Measurements from ENCODE around the gene NPR3. TPM values are rescaled to one million over a fixed set of nuclear protein-coding genes. Genes with fewer than 3 reads are reported as not detected.
A peak's percentile ranks its signal among the peaks of the same experiment; 100 is the strongest.

NPR3 gene
- total and polyA plus RNA-seq, 2 experiments from 2014 or later, result 0.07 to 0.15 TPM

DNA sequence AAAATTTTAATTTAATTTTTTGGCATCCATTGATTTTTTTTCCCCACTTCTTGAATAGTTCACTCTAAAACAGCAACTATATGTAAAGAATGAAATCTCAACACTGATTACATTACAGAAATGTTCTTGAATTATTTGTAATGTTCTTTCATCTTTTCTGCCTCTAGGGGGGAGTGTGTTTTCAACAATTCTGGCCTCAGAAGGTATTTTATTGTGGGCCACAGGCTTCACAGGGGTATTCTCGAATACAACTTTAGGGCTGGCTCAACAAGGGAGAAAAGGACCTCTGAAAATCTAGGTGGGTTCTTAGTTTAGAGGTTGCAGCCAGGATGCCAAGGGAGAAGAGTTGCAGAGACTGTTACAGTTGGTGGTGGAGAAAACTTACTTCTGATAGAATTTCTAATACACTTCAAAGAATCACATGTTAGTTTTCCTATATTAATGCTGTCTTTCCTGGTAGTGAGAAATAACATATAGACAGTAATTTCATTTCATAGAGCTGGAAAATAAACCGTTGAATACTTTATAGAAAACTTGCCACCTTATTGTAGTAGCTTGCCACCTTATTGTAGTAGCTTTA, 3.6 kb upstream of the NPR3 start:
- H3K27me3 Mint-ChIP-seq (ENCODE audit: insufficient read depth, low read depth, poor library complexity), result peaks cover 48% of the 10 kb centered on the region
- Histone ChIP-seq H3K4me1 (ENCODE audit: insufficient read depth) (peaks cover 19% of the 10 kb centered on the region), H3K4me3 (no peak overlapping the region), H3K27me3 (ENCODE audit: insufficient read depth) (peaks cover 50% of the 10 kb centered on the region), H3K4me2 (no peak overlapping the region), H2AFZ (no peak overlapping the region), H3K36me3 (ENCODE audit: insufficient read depth) (no peaks in the 10 kb centered on the region), H3K79me2 (replicated peaks; ENCODE audit: insufficient read depth) (no peaks in the 10 kb centered on the region), H3K27ac (ENCODE audit: low read depth) (no peak overlapping the region), H4K20me1 (replicated peaks; ENCODE audit: insufficient read depth) (no peaks in the 10 kb centered on the region), H3K9me2 (ENCODE audit: insufficient read depth) (0 out of 2 replicates have a peak, but pooled peaks cover 3% of the 10 kb centered on the region), H3F3A (replicated peaks; ENCODE audit: low read depth) (no peaks in the 10 kb centered on the region)
- no peaks in the 10 kb centered on the region for H3K36me3 Mint-ChIP-seq (ENCODE audit: low read depth)
- no peak overlapping the region for H3K27ac Mint-ChIP-seq
- H3K4me1 Mint-ChIP-seq, result peaks cover 22% of the 10 kb centered on the region
- DNase-seq (ENCODE audit: low spot score) (peak; percentile 74), ATAC-seq (no peak)
- no peak overlapping the region for H3K4me3 Mint-ChIP-seq
- TF ChIP-seq ZNF331 (CRISPR knock-in tag; IDR thresholded peaks at IDR 0.05; ENCODE audit: low read depth), result no peak
- TF ChIP-seq STAT1 (IDR thresholded peaks at IDR 0.05; ENCODE audit: unreplicated experiment), result no peak
- no peak for TF ChIP-seq CREB1 (CRISPR knock-in tag; IDR thresholded peaks at IDR 0.05; ENCODE audit: low read depth)
- TF ChIP-seq, protein P1, sequence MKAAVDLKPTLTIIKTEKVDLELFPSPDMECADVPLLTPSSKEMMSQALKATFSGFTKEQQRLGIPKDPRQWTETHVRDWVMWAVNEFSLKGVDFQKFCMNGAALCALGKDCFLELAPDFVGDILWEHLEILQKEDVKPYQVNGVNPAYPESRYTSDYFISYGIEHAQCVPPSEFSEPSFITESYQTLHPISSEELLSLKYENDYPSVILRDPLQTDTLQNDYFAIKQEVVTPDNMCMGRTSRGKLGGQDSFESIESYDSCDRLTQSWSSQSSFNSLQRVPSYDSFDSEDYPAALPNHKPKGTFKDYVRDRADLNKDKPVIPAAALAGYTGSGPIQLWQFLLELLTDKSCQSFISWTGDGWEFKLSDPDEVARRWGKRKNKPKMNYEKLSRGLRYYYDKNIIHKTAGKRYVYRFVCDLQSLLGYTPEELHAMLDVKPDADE (IDR thresholded peaks at IDR 0.05), result no peak
- TF ChIP-seq, protein P2, sequence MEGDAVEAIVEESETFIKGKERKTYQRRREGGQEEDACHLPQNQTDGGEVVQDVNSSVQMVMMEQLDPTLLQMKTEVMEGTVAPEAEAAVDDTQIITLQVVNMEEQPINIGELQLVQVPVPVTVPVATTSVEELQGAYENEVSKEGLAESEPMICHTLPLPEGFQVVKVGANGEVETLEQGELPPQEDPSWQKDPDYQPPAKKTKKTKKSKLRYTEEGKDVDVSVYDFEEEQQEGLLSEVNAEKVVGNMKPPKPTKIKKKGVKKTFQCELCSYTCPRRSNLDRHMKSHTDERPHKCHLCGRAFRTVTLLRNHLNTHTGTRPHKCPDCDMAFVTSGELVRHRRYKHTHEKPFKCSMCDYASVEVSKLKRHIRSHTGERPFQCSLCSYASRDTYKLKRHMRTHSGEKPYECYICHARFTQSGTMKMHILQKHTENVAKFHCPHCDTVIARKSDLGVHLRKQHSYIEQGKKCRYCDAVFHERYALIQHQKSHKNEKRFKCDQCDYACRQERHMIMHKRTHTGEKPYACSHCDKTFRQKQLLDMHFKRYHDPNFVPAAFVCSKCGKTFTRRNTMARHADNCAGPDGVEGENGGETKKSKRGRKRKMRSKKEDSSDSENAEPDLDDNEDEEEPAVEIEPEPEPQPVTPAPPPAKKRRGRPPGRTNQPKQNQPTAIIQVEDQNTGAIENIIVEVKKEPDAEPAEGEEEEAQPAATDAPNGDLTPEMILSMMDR (conservative IDR thresholded peaks at IDR 0.05; ENCODE audit: low read depth in 2 of 2), result peak; percentile 68 to 71
- H3K9me3 Mint-ChIP-seq, result peaks cover 6% of the 10 kb centered on the region

DNA sequence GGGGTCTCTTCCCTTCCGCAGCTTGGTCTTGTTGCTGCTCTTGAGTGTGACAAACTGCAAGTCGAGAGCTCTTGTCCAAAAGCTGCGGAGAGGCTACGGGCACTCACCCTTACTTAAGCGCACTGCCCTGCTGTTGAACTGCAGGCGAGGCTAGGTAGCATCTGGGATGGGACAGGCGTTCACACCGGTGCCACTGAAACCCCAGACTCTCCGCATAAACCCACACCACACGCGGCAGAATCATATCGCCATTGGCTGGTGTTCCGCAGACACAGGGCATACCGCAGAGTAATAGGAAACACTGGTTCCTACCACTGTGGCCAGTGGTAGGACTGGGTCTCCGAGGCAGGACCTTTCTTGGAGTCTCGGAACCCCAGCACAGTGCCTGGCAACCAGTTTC, 2.2 kb upstream of the NPR3 start:
- Mint-ChIP-seq H3K27me3 (ENCODE audit: insufficient read depth, low read depth, poor library complexity) (peaks cover 61% of the 10 kb centered on the region), H3K4me1 (peaks cover 29% of the 10 kb centered on the region), H3K9me3 (peaks cover 6% of the 10 kb centered on the region), H3K27ac (no peak overlapping the region), H3K36me3 (ENCODE audit: low read depth) (no peaks in the 10 kb centered on the region; the same call in 2 of the 3 replicates), H3K4me3 (peak overlapping the region; percentile 75)
- Histone ChIP-seq H3K27me3 (ENCODE audit: insufficient read depth) (peaks cover 65% of the 10 kb centered on the region), H2AFZ (peak overlapping the region; percentile 67; the same call in 1 of the 2 replicates), H3K79me2 (replicated peaks; ENCODE audit: insufficient read depth) (no peaks in the 10 kb centered on the region), H4K20me1 (replicated peaks; ENCODE audit: insufficient read depth) (no peaks in the 10 kb centered on the region; the same call in 1 of the 2 replicates), H3K27ac (ENCODE audit: low read depth) (no peak overlapping the region), H3K9me2 (ENCODE audit: insufficient read depth) (no peaks in the 10 kb centered on the region), H3K4me3 (peak overlapping the region; percentile 71), H3F3A (replicated peaks; ENCODE audit: low read depth) (0 out of 2 replicates have a peak, but pooled peaks cover 4% of the 10 kb centered on the region), H3K4me1 (ENCODE audit: insufficient read depth) (peaks cover 29% of the 10 kb centered on the region), H3K4me2 (peak overlapping the region; percentile 76), H3K36me3 (ENCODE audit: insufficient read depth) (no peaks in the 10 kb centered on the region)
- peak; percentile 42 for DNase-seq (ENCODE audit: low spot score)
- peak; percentile 6 for ATAC-seq
- TF ChIP-seq, protein P1 (IDR thresholded peaks at IDR 0.05), result no peak
- TF ChIP-seq STAT1 (IDR thresholded peaks at IDR 0.05; ENCODE audit: unreplicated experiment), result no peak
- TF ChIP-seq ZNF114 (CRISPR knock-in tag; IDR thresholded peaks at IDR 0.05), result no peak
- TF ChIP-seq, protein P3, sequence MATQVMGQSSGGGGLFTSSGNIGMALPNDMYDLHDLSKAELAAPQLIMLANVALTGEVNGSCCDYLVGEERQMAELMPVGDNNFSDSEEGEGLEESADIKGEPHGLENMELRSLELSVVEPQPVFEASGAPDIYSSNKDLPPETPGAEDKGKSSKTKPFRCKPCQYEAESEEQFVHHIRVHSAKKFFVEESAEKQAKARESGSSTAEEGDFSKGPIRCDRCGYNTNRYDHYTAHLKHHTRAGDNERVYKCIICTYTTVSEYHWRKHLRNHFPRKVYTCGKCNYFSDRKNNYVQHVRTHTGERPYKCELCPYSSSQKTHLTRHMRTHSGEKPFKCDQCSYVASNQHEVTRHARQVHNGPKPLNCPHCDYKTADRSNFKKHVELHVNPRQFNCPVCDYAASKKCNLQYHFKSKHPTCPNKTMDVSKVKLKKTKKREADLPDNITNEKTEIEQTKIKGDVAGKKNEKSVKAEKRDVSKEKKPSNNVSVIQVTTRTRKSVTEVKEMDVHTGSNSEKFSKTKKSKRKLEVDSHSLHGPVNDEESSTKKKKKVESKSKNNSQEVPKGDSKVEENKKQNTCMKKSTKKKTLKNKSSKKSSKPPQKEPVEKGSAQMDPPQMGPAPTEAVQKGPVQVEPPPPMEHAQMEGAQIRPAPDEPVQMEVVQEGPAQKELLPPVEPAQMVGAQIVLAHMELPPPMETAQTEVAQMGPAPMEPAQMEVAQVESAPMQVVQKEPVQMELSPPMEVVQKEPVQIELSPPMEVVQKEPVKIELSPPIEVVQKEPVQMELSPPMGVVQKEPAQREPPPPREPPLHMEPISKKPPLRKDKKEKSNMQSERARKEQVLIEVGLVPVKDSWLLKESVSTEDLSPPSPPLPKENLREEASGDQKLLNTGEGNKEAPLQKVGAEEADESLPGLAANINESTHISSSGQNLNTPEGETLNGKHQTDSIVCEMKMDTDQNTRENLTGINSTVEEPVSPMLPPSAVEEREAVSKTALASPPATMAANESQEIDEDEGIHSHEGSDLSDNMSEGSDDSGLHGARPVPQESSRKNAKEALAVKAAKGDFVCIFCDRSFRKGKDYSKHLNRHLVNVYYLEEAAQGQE (IDR thresholded peaks at IDR 0.05; ENCODE audit: unreplicated experiment), result no peak
- TF ChIP-seq POLR2AphosphoS5 (IDR thresholded peaks at IDR 0.05; ENCODE audit: low read depth), result no peak
- TF ChIP-seq, protein P2 (conservative IDR thresholded peaks at IDR 0.05; ENCODE audit: low read depth in 2 of 2), result no peak

Measured in GM23338 (cell line).